Prostate gland (tissue), 2 donors: ENCODE data around the gene CCDC158. TPM values are rescaled to one million over a fixed set of nuclear protein-coding genes. Genes with fewer than 3 reads are reported as not detected.

Source experiments
- DNase-seq: peaks from one replicate; pipeline ENCODE4 v3.0.0-alpha.2; 2019; ENCODE audit warnings: low spot score
- H3K27ac ChIP-seq, 2 donors: fragments of 200-600 bp; sonication (generic); 2 replicates each; pipeline ENCODE4 v1.5.1; 2017 to 2019
- H3K27me3 ChIP-seq: fragments of 200-600 bp; sonication (generic); replicated peaks from 2 replicates; pipeline ENCODE4 v1.5.1; 2019; ENCODE audit not compliant: insufficient read depth
- H3K36me3 ChIP-seq, 2 donors: fragments of 200-600 bp; sonication (generic); 1 replicate in 1 of 2; 2 replicates in 1 of 2; pipeline versions ENCODE4 v1.5.1 to v1.8.1; 2017 to 2019
- H3K4me1 ChIP-seq: fragments of 200-600 bp; sonication (generic); replicated peaks from 2 replicates; pipeline ENCODE4 v1.5.1; 2019
- H3K4me3 ChIP-seq, 2 donors: fragments of 200-600 bp; sonication (generic); 2 replicates each; pipeline ENCODE4 v1.5.1; 2017 to 2019
- H3K9me3 ChIP-seq: fragments of 200-600 bp; sonication (generic); 2 replicates; pipeline ENCODE4 v1.5.1; 2017
- CTCF ChIP-seq, 4 experiments: fragments of 200-600 bp in 2 of 4; fragments of 450-650 bp in 2 of 4; sonication (generic) in 2 of 4; IDR thresholded peaks; 1 replicate in 3 of 4; 2 replicates in 1 of 4; pipeline ENCODE4 v1.5.1; 2016 to 2019; ENCODE audit warnings: antibody characterized with exemption in 4 of 4, mild to moderate bottlenecking in 2 of 4, moderate library complexity in 2 of 4
- POLR2A ChIP-seq: fragments of 450-650 bp; IDR thresholded peaks from one replicate; pipeline ENCODE4 v1.6.1; 2016; ENCODE audit warnings: antibody characterized with exemption, mild to moderate bottlenecking
- POLR2AphosphoS5 ChIP-seq: sonication (generic); formaldehyde crosslinking; IDR thresholded peaks from one replicate; pipeline ENCODE4 v1.6.1; 2017; ENCODE audit warnings: antibody characterized with exemption
- WGBS: methylation state at CpG from one replicate; pipeline ENCODE4 v1.1.5; 2018; 5-methylcytosine and 5-hydroxymethylcytosine counted together
- intact Hi-C: fragments of 100-400 bp; cut with DNase I; formaldehyde crosslinking; loops from one replicate; pipeline ENCODE4 v1.14.2; 2022
- total RNA-seq, 2 donors: library from RNA; depleted of rRNA; stranded (reverse); fragments of >200 nt; gene quantifications; one replicate each; pipeline ENCODE4 v1.1.0, GENCODE V29; 2016

Gene CCDC158
- total RNA-seq, 2 donors from 2014 or later: 4.9 TPM; not detected in 1

- H3K4me1 ChIP-seq: peaks cover 7% of the 10 kb centered on the region
- H3K27ac ChIP-seq: no peak overlapping the region
- H3K4me3 ChIP-seq: no peak overlapping the region
- no peaks in the 10 kb centered on the region for H3K36me3 ChIP-seq
- 39% methylated on average over 1 of the region's 1 CpG for WGBS
- TF ChIP-seq CTCF (IDR thresholded peaks at IDR 0.05) (no peak), POLR2A (no peak), POLR2AphosphoS5 (no peak)
- no peaks in the 10 kb centered on the region for H3K9me3 ChIP-seq
- intact Hi-C loops: no loop called here
- no peak for DNase-seq
- H3K27me3 ChIP-seq: no peaks in the 10 kb centered on the region
Observed at GRCh38 chr4:76311896-76312331, 109.0 kb downstream of the CCDC158 start.

GRCh38 chr4:76310683-76311082 is 110.3 kb downstream of the CCDC158 start:
- H3K4me3 ChIP-seq: no peak overlapping the region
- intact Hi-C loops: no loop called here
- H3K27me3 ChIP-seq: no peaks in the 10 kb centered on the region
- H3K9me3 ChIP-seq: no peaks in the 10 kb centered on the region
- H3K36me3 ChIP-seq: no peaks in the 10 kb centered on the region
- H3K27ac ChIP-seq: no peak overlapping the region
- DNase-seq: no peak
- peaks cover 7% of the 10 kb centered on the region for H3K4me1 ChIP-seq
- TF ChIP-seq POLR2A: no peak
- WGBS: 79% methylated on average over 4 of the region's 4 CpGs

- H3K36me3 ChIP-seq: no peaks in the 10 kb centered on the region
- DNase-seq: no peak
- peaks cover 5% of the 10 kb centered on the region for H3K4me1 ChIP-seq
- WGBS: 90% methylated on average over 3 of the region's 3 CpGs
- TF ChIP-seq POLR2AphosphoS5: no peak
- no peak for TF ChIP-seq POLR2A
- no peak for TF ChIP-seq CTCF (IDR thresholded peaks at IDR 0.05)
- H3K4me3 ChIP-seq: no peak overlapping the region
- H3K27me3 ChIP-seq: no peaks in the 10 kb centered on the region
- no peak overlapping the region for H3K27ac ChIP-seq
- H3K9me3 ChIP-seq: no peaks in the 10 kb centered on the region
- intact Hi-C loops: loop anchor here (5.0 kb wide), 2 partner anchors 113 to 182 kb away; no protein-coding TSS in a partner anchor
Observed at GRCh38 chr4:76309939-76310550, 110.9 kb downstream of the CCDC158 start.

- intact Hi-C loops: loop anchor here (5.0 kb wide), 2 partner anchors 111 to 184 kb away; no protein-coding TSS in a partner anchor
- TF ChIP-seq CTCF (IDR thresholded peaks at IDR 0.05) (no peak), POLR2AphosphoS5 (no peak), POLR2A (no peak)
- H3K36me3 ChIP-seq: no peaks in the 10 kb centered on the region
- 78% methylated on average over 6 of the region's 6 CpGs for WGBS
- H3K27ac ChIP-seq: no peak overlapping the region
- peaks cover 5% of the 10 kb centered on the region for H3K4me1 ChIP-seq
- no peaks in the 10 kb centered on the region for H3K27me3 ChIP-seq
- no peak overlapping the region for H3K4me3 ChIP-seq
- DNase-seq: no peak
- no peaks in the 10 kb centered on the region for H3K9me3 ChIP-seq
Observed at GRCh38 chr4:76308548-76308947, 112.4 kb downstream of the CCDC158 start.

GRCh38 chr4:76307660-76308014 is 113.3 kb downstream of the CCDC158 start:
- TF ChIP-seq POLR2A (no peak), CTCF (IDR thresholded peaks at IDR 0.05) (no peak), POLR2AphosphoS5 (no peak)
- peak overlapping the region in 1 of 2 donors; percentile 76 for H3K4me3 ChIP-seq
- DNase-seq: no peak
- H3K27me3 ChIP-seq: no peaks in the 10 kb centered on the region
- H3K27ac ChIP-seq: peak overlapping the region; percentile 90
- peaks cover 5% of the 10 kb centered on the region for H3K4me1 ChIP-seq
- intact Hi-C loops: loop anchor here (2.0 to 5.0 kb wide), 4 partner anchors 57 to 185 kb away; partner anchors contain the start of genes FAM47E and SCARB2
- no peaks in the 10 kb centered on the region for H3K9me3 ChIP-seq
- 52% methylated on average over 4 of the region's 4 CpGs for WGBS
- no peaks in the 10 kb centered on the region for H3K36me3 ChIP-seq
